ENCODE results near the gene MRFAP1L1. TPM values are rescaled to one million over a fixed set of nuclear protein-coding genes. Genes with fewer than 3 reads are reported as not detected.

MRFAP1L1 gene
- total RNA-seq, 6 donors from 2014 or later: 24.6 to 71.3 (median 50.8) TPM

DNA sequence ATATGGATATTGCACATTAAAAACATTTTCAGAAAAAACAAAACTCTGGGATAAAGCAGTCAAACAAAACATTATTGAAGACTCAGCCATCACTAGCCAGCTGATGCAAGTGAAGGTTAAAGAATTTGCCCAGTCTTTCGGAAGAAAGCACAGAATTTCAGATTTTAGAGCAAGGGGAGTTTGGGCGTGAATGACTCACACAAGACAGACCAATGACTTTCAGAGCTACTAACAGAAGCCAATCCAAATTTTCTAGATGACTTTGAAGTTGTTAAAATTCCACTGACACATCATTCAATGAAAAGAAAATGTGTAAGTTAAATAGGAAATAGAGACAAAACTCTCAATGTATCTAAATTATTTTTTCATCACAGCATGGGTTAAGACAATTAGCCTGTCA, 4.0 kb downstream of the MRFAP1L1 start:
- no peak for ATAC-seq (ENCODE audit: low FRiP score in 2 of 2)
- WGBS, 2 donors: 94 to 97% methylated on average over 2 of the region's 2 CpGs
- H3K27me3 ChIP-seq: no peaks in the 10 kb centered on the region
- peaks cover 0 to 9% (median 4%) of the 10 kb centered on the region in 4 donors for H3K36me3 ChIP-seq
- no peaks in the 10 kb centered on the region for H3K9me3 ChIP-seq
- H3K27ac ChIP-seq: no peak overlapping the region
- H3K4me1 ChIP-seq: peaks cover 30 to 50% (median 35%) of the 10 kb centered on the region in 4 donors
- DNase-seq: no peak
- no peak overlapping the region for H3K4me3 ChIP-seq
- no peak for TF ChIP-seq POLR2AphosphoS5 (IDR thresholded peaks at IDR 0.05)
- TF ChIP-seq POLR2A (IDR thresholded peaks at IDR 0.05): no peak
- TF ChIP-seq, protein P1, sequence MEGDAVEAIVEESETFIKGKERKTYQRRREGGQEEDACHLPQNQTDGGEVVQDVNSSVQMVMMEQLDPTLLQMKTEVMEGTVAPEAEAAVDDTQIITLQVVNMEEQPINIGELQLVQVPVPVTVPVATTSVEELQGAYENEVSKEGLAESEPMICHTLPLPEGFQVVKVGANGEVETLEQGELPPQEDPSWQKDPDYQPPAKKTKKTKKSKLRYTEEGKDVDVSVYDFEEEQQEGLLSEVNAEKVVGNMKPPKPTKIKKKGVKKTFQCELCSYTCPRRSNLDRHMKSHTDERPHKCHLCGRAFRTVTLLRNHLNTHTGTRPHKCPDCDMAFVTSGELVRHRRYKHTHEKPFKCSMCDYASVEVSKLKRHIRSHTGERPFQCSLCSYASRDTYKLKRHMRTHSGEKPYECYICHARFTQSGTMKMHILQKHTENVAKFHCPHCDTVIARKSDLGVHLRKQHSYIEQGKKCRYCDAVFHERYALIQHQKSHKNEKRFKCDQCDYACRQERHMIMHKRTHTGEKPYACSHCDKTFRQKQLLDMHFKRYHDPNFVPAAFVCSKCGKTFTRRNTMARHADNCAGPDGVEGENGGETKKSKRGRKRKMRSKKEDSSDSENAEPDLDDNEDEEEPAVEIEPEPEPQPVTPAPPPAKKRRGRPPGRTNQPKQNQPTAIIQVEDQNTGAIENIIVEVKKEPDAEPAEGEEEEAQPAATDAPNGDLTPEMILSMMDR (IDR thresholded peaks at IDR 0.05): no peak
- TF ChIP-seq EP300 (IDR thresholded peaks at IDR 0.05): no peak

DNA sequence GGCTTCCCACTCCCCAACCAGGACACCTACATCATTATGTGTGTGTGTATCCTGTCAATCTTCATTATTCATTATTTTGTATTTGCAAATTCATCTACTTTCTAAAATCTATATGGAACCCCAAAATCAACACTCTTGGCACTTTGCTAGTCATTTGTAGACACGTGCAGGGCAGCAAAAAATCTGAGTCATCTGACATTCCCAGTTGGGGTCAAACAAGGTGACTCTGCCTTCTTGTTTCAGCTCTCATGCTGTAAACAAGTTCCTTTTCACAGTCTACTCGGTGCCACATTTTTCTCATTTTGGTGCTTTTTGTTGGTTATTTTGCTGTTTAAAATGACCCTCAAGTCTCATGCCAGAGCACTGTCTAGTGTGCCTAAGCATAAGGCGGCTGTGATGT, 5.9 kb downstream of the MRFAP1L1 start:
- Histone ChIP-seq H3K4me3 (no peak overlapping the region), H3K9me3 (no peaks in the 10 kb centered on the region), H3K27me3 (no peaks in the 10 kb centered on the region), H3K27ac (no peak overlapping the region), H3K4me1 (peaks cover 26 to 41% (median 28%) of the 10 kb centered on the region in 4 donors), H3K36me3 (peaks cover 0 to 20% (median 4%) of the 10 kb centered on the region in 4 donors)
- DNase-seq (no peak), ATAC-seq (ENCODE audit: low FRiP score in 2 of 2) (no peak)
- TF ChIP-seq POLR2AphosphoS5 (IDR thresholded peaks at IDR 0.05) (no peak), POLR2A (IDR thresholded peaks at IDR 0.05) (no peak), EP300 (IDR thresholded peaks at IDR 0.05) (no peak)
- TF ChIP-seq, protein P1 (IDR thresholded peaks at IDR 0.05): no peak
- 58 to 62% methylated on average over 3 of the region's 3 CpGs for WGBS, 2 donors

DNA sequence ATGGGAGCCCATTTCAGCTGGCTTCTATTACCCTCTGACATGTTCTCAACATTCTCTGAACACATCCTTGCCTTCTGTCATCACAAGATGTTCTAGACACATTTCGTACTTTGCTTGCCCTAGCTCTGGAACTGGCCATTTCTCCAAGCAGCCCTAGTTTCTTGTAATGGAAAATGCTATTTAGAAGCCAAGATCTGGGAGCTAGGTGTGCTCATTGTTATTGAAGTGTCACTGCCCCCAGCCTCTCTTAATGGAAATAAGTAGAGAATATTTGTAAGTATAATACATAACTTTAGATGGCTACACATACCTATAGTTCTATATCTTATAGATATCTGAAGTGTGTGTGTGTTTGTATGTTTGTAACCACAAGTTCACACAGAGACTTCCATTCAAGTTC, 6.9 kb downstream of the MRFAP1L1 start:
- no peaks in the 10 kb centered on the region for H3K9me3 ChIP-seq
- peaks cover 0 to 18% (median 4%) of the 10 kb centered on the region in 4 donors for H3K36me3 ChIP-seq
- no peak overlapping the region for H3K27ac ChIP-seq
- ATAC-seq (ENCODE audit: low FRiP score in 2 of 2) (no peak), DNase-seq (no peak)
- H3K4me1 ChIP-seq: peaks cover 18 to 31% (median 20%) of the 10 kb centered on the region in 4 donors
- 0% methylated on average over 1 of the region's 1 CpG for WGBS, 2 donors
- H3K27me3 ChIP-seq: no peaks in the 10 kb centered on the region
- TF ChIP-seq POLR2A (IDR thresholded peaks at IDR 0.05) (no peak), POLR2AphosphoS5 (IDR thresholded peaks at IDR 0.05) (no peak), EP300 (IDR thresholded peaks at IDR 0.05) (no peak)
- TF ChIP-seq, protein P1 (IDR thresholded peaks at IDR 0.05): no peak
- no peak overlapping the region for H3K4me3 ChIP-seq

GRCh38 chr4:6701371-6701770, 8.3 kb downstream of the MRFAP1L1 start:
- DNase-seq (no peak), ATAC-seq (ENCODE audit: low FRiP score in 2 of 2) (no peak)
- Histone ChIP-seq H3K9me3 (no peaks in the 10 kb centered on the region), H3K36me3 (peaks cover 0 to 13% (median 4%) of the 10 kb centered on the region in 4 donors), H3K4me1 (peaks cover 9 to 26% (median 13%) of the 10 kb centered on the region in 4 donors), H3K27me3 (no peaks in the 10 kb centered on the region), H3K27ac (no peak overlapping the region), H3K4me3 (no peak overlapping the region)
- WGBS, 2 donors: 85 to 93% methylated on average over 13 of the region's 13 CpGs
- TF ChIP-seq, protein P1 (IDR thresholded peaks at IDR 0.05): peak in 4 of 6 experiments; percentile 21 to 31 (median 21)
- TF ChIP-seq POLR2A (IDR thresholded peaks at IDR 0.05): no peak

GRCh38 chr4:6699903-6700302, 9.8 kb downstream of the MRFAP1L1 start:
- TF ChIP-seq POLR2AphosphoS5 (IDR thresholded peaks at IDR 0.05) (no peak), EP300 (IDR thresholded peaks at IDR 0.05) (no peak), POLR2A (IDR thresholded peaks at IDR 0.05) (no peak)
- TF ChIP-seq, protein P1 (IDR thresholded peaks at IDR 0.05): no peak
- no peaks in the 10 kb centered on the region for H3K27me3 ChIP-seq
- H3K4me1 ChIP-seq: peaks cover 18 to 29% (median 19%) of the 10 kb centered on the region in 4 donors
- H3K27ac ChIP-seq: no peak overlapping the region
- WGBS, 2 donors: 95 to 100% methylated on average over 1 of the region's 1 CpG
- DNase-seq (no peak), ATAC-seq (ENCODE audit: low FRiP score in 2 of 2) (no peak)
- H3K9me3 ChIP-seq: no peaks in the 10 kb centered on the region
- peaks cover 0 to 12% (median 4%) of the 10 kb centered on the region in 4 donors for H3K36me3 ChIP-seq
- no peak overlapping the region for H3K4me3 ChIP-seq

All from upper lobe of left lung (tissue), 6 donors.